Measurements from ENCODE around the gene ALAD.

ALAD gene

GRCh38 chr9:113343732-113344231 lies 57.3 kb downstream of the ALAD start:
- DNase-seq, result no peak

DNA sequence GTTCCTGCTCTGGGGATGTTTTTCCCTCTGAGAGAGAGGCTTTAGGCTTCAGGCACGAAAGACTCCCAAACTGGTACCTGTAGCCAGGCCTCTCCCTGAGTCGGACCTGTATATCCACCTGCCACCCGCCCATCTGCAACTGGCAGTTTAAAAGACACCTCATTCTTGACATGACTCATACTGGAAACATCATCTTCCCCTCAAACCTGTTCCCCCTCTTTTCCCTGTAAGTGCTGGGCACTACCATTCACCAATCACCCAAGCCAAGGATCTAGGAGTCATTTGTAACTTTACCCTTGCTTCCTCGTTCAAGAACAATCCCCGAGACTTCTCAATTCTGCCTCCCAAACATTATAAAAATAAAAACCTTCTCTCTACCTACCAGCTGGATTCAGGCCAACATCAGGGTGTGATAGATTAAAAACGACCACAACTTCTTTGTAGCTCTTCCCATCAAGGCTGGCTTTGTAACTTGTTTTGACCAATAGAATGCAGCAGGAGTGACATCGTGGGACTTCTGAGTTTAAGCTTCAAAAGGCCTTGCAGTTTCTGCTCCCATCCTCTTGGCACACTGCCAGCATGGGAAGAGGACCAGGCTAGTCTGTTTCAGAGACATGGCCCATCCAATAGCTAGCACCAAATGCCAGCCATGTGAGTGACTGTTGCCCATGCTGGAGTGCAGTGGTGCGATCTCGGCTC lies 59.2 kb downstream of the ALAD start:
- DNase-seq, result no peak

- peak; percentile 61 to 82 for DNase-seq
Measured at GRCh38 chr9:113340011-113340699, 60.9 kb downstream of the ALAD start, which contains the start of gene WDR31. Gene WDR31 (minus strand): TSS chr9:113340275. CDS start chr9:113332022, 8,253 bp downstream.

DNA sequence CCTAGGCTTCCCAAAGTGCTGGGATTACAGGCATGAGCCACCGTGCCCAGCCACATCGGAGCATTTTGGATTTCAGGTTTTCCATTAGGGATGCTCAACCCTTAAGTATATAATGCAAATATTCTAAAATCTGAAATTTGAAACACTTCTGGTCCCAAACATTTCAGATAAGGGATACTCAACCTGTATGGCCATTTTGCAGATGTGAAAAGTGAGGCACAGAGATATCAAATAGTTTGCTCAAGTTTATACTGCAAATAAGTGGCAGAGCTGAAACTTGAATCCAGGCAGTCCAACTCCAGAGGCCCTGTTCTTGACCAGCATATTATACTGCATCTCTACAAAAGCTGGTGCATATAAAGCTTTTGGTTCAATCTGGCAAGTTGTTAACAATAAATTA lies 63.4 kb downstream of the ALAD start:
- no peak for DNase-seq
